Small intestine (tissue), 7 donors: ENCODE results near the gene NR2F2. TPM values are rescaled to one million over a fixed set of nuclear protein-coding genes. Genes with fewer than 3 reads are reported as not detected.

Experiments
- DNase-seq, 2 donors: peaks; one replicate each; pipeline versions ENCODE4 v3.0.0 to v3.0.0-alpha.2; 2013
- FAIRE-seq: peaks from 2 replicates; lab custom pipeline; 2012; peaks lifted over from hg19 to GRCh38; lab: Jason Lieb, UNC
- H3K27ac ChIP-seq, 3 donors: one replicate each; pipeline ENCODE4 v1.5.1; 2013; ENCODE audit warnings: low read length in 2 of 3, mild to moderate bottlenecking in 2 of 3, control low read depth in 1 of 3, inconsistent platforms in 1 of 3, low read depth in 1 of 3, moderate library complexity in 1 of 3
- H3K27me3 ChIP-seq, 3 donors: one replicate each; pipeline ENCODE4 v1.6.1; 2013; ENCODE audit warnings: low read length in 3 of 3, inconsistent platforms in 1 of 3; ENCODE audit not compliant: control insufficient read depth in 3 of 3, insufficient read depth in 3 of 3
- H3K36me3 ChIP-seq, 3 donors: one replicate each; pipeline ENCODE4 v1.6.1; 2013; ENCODE audit warnings: low read length in 3 of 3, inconsistent platforms in 1 of 3, low read depth in 1 of 3, mild to moderate bottlenecking in 1 of 3, moderate library complexity in 1 of 3; ENCODE audit not compliant: control insufficient read depth in 3 of 3, insufficient read depth in 2 of 3
- H3K4me1 ChIP-seq, 3 donors: one replicate each; pipeline ENCODE4 v1.6.1; 2013; ENCODE audit warnings: low read length in 2 of 3, inconsistent platforms in 1 of 3, low read depth in 1 of 3, mild to moderate bottlenecking in 1 of 3, moderate library complexity in 1 of 3; ENCODE audit not compliant: control insufficient read depth in 3 of 3, insufficient read depth in 2 of 3
- H3K4me3 ChIP-seq, 3 donors: one replicate each; pipeline ENCODE4 v1.5.1; 2013; ENCODE audit warnings: low read length in 3 of 3, control low read depth in 1 of 3, inconsistent platforms in 1 of 3, low read depth in 1 of 3, mild to moderate bottlenecking in 1 of 3, moderate library complexity in 1 of 3
- H3K9me3 ChIP-seq, 2 donors: one replicate each; pipeline ENCODE4 v1.6.1; 2013; ENCODE audit warnings: low read depth in 1 of 2, low read length in 1 of 2; ENCODE audit not compliant: control insufficient read depth in 2 of 2, insufficient read depth in 1 of 2
- WGBS, 3 donors: extraction: QIAGEN DNeasy Blood & Tissue Kit; methylation state at CpG; one replicate each; pipeline ENCODE4 v1.1.7; 2013; 5-methylcytosine and 5-hydroxymethylcytosine counted together
- polyA plus RNA-seq, 4 donors: library from polyadenylated mRNA; stranded (reverse) in 3 of 4; unstranded in 1 of 4; fragments of 200-250 nt in 3 of 4; fragments of 120-200 nt in 1 of 4; gene quantifications; one replicate each; pipeline versions ENCODE4 v1.2.1 to v1.2.3, GENCODE V29; 2013
- donor health status: healthy with polysubstance abuse.
- donor health status: control.
- donor health status: control.
- donor health status: Bipolar disorder and iron deficiency.
- donor health status: healthy.

Gene NR2F2
- polyA plus RNA-seq, 4 donors, result 3.6 to 34.1 (median 15.6) TPM

GRCh38 chr15:96320703-96321638, 9.5 kb upstream of the NR2F2 start:
- Histone ChIP-seq H3K9me3 (peaks cover 0 to 4% of the 10 kb centered on the region in 2 donors), H3K4me1 (peaks cover 0 to 3% (median 0%) of the 10 kb centered on the region in 3 donors), H3K27ac (peak overlapping the region in 2 of 3 donors; percentile 13 to 53), H3K4me3 (peak overlapping the region in 2 of 3 donors; percentile 14 to 28), H3K36me3 (no peaks in the 10 kb centered on the region), H3K27me3 (peaks cover 7 to 68% (median 16%) of the 10 kb centered on the region in 3 donors)
- FAIRE-seq, result no peak
- WGBS, 3 donors, result 11 to 15% (median 14%) methylated on average over 28 of the region's 28 CpGs
- no peak for DNase-seq

GRCh38 chr15:96321639-96322535, 8.6 kb upstream of the NR2F2 start:
- peak overlapping the region in 2 of 3 donors; percentile 36 to 53 for H3K27ac ChIP-seq
- DNase-seq, result peak in 1 of 2 donors; percentile 54
- H3K27me3 ChIP-seq, result peaks cover 7 to 78% (median 17%) of the 10 kb centered on the region in 3 donors
- WGBS, 3 donors, result 3 to 6% (median 4%) methylated on average over 47 to 64 of the region's 64 CpGs
- H3K36me3 ChIP-seq, result no peaks in the 10 kb centered on the region
- peak overlapping the region in 2 of 3 donors; percentile 14 to 34 for H3K4me3 ChIP-seq
- H3K4me1 ChIP-seq, result peaks cover 0 to 11% (median 0%) of the 10 kb centered on the region in 3 donors
- no peak for FAIRE-seq
- H3K9me3 ChIP-seq, result peaks cover 0 to 4% of the 10 kb centered on the region in 2 donors

- FAIRE-seq (no peak), DNase-seq (peak in 1 of 2 donors; percentile 25)
- peaks cover 0 to 4% of the 10 kb centered on the region in 2 donors for H3K9me3 ChIP-seq
- peak overlapping the region in 1 of 3 donors; percentile 34 for H3K4me3 ChIP-seq
- H3K27me3 ChIP-seq, result peaks cover 7 to 78% (median 17%) of the 10 kb centered on the region in 3 donors
- WGBS, 3 donors, result 11 to 15% (median 11%) methylated on average over 62 to 66 of the region's 66 CpGs
- peaks cover 0 to 15% (median 0%) of the 10 kb centered on the region in 3 donors for H3K4me1 ChIP-seq
- H3K27ac ChIP-seq, result peak overlapping the region in 2 of 3 donors; percentile 36 to 53
- H3K36me3 ChIP-seq, result no peaks in the 10 kb centered on the region
Measured at GRCh38 chr15:96322536-96323318, 7.8 kb upstream of the NR2F2 start.

GRCh38 chr15:96323319-96324145, 7.0 kb upstream of the NR2F2 start:
- Histone ChIP-seq H3K27me3 (peaks cover 7 to 85% (median 17%) of the 10 kb centered on the region in 3 donors), H3K9me3 (peaks cover 0 to 4% of the 10 kb centered on the region in 2 donors), H3K4me3 (no peak overlapping the region), H3K4me1 (peaks cover 0 to 15% (median 0%) of the 10 kb centered on the region in 3 donors), H3K27ac (peak overlapping the region in 2 of 3 donors; percentile 19 to 53), H3K36me3 (no peaks in the 10 kb centered on the region)
- FAIRE-seq (no peak), DNase-seq (no peak)
- 58 to 72% (median 66%) methylated on average over 28 to 29 of the region's 29 CpGs for WGBS, 3 donors

GRCh38 chr15:96324192-96324895, 6.2 kb upstream of the NR2F2 start:
- no peak for DNase-seq
- Histone ChIP-seq H3K27me3 (peaks cover 7 to 85% (median 17%) of the 10 kb centered on the region in 3 donors), H3K4me1 (peaks cover 0 to 15% (median 0%) of the 10 kb centered on the region in 3 donors), H3K4me3 (no peak overlapping the region), H3K36me3 (no peaks in the 10 kb centered on the region), H3K9me3 (peaks cover 0 to 4% of the 10 kb centered on the region in 2 donors), H3K27ac (peak overlapping the region in 2 of 3 donors; percentile 19 to 47)
- FAIRE-seq, result no peak
- whole genome bisulfite sequencing, 3 donors, result 26 to 34% (median 30%) methylated on average over 12 of the region's 12 CpGs

GRCh38 chr15:96324940-96325540, 5.5 kb upstream of the NR2F2 start:
- Histone ChIP-seq H3K4me3 (peak overlapping the region in 1 of 3 donors; percentile 81), H3K9me3 (peaks cover 0 to 4% of the 10 kb centered on the region in 2 donors), H3K27ac (peak overlapping the region in 2 of 3 donors; percentile 73 to 76), H3K36me3 (no peaks in the 10 kb centered on the region), H3K4me1 (peaks cover 0 to 15% (median 0%) of the 10 kb centered on the region in 3 donors), H3K27me3 (peaks cover 7 to 83% (median 17%) of the 10 kb centered on the region in 3 donors)
- WGBS, 3 donors, result 32 to 57% (median 43%) methylated on average over 6 of the region's 6 CpGs
- FAIRE-seq, result no peak
- no peak for DNase-seq
